ENCODE data around the gene INPP4B.

The INPP4B gene

DNA sequence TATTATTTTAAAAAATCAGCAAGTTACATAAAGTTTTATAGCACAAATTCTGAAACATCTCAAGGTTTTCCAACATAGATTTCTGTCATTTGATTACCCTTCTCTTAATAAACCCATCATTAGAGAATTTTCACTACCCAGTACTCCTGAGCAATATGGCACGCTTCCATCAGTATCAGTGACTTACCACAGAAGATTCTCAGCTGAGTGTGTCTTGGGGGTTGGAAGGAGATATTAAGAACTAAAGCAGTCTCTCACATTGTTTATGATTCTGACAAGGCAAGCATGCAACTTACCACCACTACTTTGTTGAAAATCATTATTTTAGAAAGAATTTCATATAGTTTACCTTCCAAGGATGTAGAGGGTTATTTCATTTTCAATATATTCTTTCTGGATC is 67.7 kb downstream of the INPP4B start:
- H3K4me3 ChIP-seq (ENCODE audit: low read depth, low read length): no peak overlapping the region
- TF ChIP-seq, protein P1, sequence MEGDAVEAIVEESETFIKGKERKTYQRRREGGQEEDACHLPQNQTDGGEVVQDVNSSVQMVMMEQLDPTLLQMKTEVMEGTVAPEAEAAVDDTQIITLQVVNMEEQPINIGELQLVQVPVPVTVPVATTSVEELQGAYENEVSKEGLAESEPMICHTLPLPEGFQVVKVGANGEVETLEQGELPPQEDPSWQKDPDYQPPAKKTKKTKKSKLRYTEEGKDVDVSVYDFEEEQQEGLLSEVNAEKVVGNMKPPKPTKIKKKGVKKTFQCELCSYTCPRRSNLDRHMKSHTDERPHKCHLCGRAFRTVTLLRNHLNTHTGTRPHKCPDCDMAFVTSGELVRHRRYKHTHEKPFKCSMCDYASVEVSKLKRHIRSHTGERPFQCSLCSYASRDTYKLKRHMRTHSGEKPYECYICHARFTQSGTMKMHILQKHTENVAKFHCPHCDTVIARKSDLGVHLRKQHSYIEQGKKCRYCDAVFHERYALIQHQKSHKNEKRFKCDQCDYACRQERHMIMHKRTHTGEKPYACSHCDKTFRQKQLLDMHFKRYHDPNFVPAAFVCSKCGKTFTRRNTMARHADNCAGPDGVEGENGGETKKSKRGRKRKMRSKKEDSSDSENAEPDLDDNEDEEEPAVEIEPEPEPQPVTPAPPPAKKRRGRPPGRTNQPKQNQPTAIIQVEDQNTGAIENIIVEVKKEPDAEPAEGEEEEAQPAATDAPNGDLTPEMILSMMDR (IDR thresholded peaks at IDR 0.05; ENCODE audit: borderline replicate concordance, insufficient read depth, low read depth, low read length): no peak

DNA sequence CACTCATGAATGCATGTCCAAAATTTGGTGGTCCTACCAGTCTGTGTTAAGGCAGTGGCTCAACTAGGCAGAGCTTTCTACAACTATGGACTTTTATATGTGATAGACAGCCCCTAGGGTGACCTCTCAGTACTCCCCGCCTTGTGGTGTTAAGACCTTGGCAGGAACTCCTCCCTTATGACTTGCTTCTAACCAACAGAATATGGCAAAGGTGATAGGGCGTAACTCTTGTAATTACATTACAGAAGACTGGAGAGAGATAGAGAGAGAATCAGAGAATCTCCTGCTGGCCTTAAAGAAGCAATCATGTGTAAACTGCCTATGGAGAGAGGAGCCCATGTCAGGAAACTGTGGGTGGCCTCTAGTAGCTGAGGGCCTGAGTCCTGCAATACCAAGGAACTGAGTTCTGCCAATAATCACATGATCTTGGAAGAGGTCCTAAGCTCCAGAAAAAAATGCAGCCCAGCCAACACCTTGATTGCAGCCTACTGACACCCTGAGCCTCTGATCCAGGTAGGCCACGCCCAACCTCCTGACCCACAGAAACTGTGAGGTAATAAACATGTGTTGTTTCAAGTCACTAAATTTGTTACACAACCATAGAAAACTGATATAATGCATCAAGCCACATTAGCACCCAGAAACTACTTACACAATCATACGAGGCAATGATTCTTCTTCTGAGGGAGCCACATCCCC is 68.9 kb downstream of the INPP4B start:
- H3K4me3 ChIP-seq (ENCODE audit: low read depth, low read length): no peak overlapping the region
- TF ChIP-seq, protein P1 (IDR thresholded peaks at IDR 0.05; ENCODE audit: borderline replicate concordance, insufficient read depth, low read depth, low read length): no peak

DNA sequence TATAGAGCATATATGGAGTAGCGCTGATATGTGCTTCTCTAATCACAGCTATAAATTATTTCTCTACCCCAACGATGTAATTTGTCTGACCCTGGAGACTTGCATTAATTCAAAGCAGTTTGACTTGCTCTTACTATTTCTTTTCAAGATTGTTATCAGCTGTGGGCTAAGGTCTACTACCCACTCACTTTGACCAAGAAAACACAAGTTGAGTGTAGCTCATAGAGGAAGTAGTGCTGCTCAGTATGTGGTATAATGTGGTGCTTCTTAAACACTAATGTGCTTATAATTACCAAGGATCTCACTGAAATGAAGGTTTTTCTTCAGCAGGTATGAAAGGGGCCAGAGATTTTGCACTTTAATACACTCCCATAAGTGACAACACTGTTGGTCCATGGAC is 70.1 kb downstream of the INPP4B start:
- H3K4me3 ChIP-seq (ENCODE audit: low read depth, low read length): no peak overlapping the region
- TF ChIP-seq, protein P1 (IDR thresholded peaks at IDR 0.05; ENCODE audit: borderline replicate concordance, insufficient read depth, low read depth, low read length): no peak

DNA sequence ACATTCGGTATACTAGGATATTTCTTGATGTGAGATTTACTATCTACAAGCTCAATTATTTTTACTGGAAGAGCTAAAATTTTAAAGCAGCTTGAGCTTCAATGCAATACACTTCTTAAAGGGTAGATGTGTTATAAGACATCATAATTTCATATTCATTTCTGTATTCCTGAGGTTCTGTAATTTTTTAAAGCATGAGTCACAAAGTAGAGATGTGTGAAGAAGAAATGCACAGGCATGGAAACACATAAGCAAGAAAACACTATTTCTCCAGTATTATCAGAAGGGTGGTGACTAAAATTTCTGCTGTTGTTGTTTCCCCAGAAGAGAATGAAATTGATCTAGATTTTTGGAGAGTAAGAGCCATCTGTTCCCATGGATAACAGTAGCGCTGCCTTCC is 72.6 kb downstream of the INPP4B start:
- H3K4me3 ChIP-seq (ENCODE audit: low read depth, low read length): no peak overlapping the region
- TF ChIP-seq, protein P1 (IDR thresholded peaks at IDR 0.05; ENCODE audit: borderline replicate concordance, insufficient read depth, low read depth, low read length): no peak

DNA sequence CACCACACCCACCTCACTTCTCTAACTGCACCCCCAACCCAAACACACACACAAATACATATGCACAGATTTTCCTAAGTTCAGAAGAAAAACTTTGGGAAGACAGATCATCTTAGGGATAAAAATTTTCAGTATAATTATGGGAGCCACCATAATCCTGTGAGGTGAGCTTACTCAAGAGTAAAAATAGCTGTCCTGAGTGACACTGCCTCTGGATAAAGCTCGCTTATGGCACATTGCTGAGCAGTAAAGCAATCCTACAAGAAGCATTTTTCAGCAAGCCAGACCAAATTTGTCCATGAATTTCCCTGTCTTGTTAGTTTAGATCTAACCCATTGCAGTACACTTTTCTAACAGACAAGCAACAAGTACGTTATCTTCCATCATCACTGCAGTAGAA is 83.8 kb downstream of the INPP4B start:
- TF ChIP-seq, protein P1 (IDR thresholded peaks at IDR 0.05; ENCODE audit: borderline replicate concordance, insufficient read depth, low read depth, low read length): no peak

DNA sequence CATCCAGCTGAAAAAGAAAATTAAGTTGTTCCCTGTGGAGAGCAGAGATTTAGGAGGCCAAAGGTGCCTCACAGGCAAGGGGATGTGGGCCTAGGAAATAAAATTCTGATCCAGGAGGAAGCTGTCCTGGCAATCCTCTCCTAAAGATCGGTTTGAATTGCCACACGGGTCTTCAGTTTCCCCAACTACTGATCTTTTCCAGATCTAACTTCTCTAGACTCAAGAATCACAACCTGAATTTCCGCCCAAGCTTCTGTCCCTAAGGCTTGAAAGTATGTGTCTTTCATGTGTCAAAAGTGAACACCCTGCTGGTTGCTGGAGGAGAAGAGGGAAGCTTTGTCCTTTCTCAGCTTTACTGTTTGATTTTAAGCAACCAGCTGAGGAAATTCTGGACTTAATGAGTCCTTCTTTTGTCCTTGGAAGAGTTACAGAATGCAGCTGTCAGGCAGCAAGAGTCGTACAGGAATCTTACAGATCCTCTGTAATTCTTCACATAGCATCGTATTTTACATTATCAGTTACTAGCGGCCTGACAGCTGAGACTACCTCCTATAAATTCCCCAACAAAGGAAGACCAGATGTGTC is 93.8 kb downstream of the INPP4B start:
- TF ChIP-seq, protein P1 (IDR thresholded peaks at IDR 0.05; ENCODE audit: borderline replicate concordance, insufficient read depth, low read depth, low read length): no peak
- H3K4me3 ChIP-seq (ENCODE audit: low read depth, low read length): no peak overlapping the region

More for the DNA sequence above, 83.8 kb downstream of the INPP4B start:
- H3K4me3 ChIP-seq (ENCODE audit: low read depth, low read length): no peak overlapping the region

Data from GM12875 (cell line).